NOMO-1 treated with DMSO at 0.1 percent for 48 hours (cell line): ENCODE data around the gene ILK.
A peak's percentile ranks its signal among the peaks of the same experiment; 100 is the strongest.

Experiments
- DNase-seq: peaks from one replicate; lab custom pipeline; 2025; ENCODE audit not compliant: unreplicated experiment; lab: John Stamatoyannopoulos, UW

ILK gene

GRCh38 chr11:6603287-6604080 lies at the start of gene ILK, which contains the start of gene RRP8:
Gene ILK, plus strand, starts transcription at chr11:6603774. Its CDS starts 498 bp downstream, at chr11:6604272.
Gene RRP8, minus strand, starts transcription at chr11:6603616. Its CDS starts 114 bp downstream, at chr11:6603502.
- DNase-seq, result peak; percentile 81

DNA sequence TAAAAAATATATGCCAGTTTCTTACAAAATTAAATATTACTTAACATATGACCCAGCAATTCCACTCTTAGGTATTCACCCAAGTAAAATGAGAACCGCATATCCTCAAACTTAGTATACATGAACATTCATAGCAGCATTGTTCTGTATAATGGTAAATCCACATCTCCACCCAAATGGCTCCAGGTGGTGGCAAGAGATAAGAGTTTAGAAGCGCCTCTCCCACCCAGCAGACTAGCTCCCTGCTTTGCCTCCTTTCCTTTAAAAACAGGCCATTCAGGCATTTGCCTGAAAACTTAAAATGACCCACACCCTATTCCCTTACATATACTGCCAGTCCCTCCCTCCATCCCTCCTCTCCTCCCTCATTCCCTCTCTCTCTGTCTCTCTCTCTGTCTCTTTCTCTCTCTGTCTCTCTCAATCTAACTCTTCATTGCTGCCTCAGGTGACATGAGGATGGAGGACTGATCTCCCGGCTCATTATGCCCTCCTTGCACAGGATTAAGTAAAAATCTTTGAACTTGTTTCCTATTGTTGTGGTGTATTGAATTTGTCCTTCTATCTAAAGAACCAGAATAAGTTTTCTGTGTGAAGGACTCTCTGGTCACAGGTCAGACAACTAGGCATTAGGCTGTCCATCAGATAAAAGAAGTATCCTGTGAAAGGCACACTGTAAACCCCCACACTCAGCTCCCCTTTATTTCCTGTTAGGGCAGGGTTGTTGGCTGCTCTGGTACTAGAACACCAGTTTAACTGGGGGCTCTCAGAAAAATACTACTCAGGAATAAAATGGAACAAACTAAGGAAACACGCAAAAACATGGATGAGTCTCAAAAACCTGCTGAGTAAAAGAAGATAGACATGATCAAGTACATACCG lies 48.5 kb upstream of the ILK start:
- DNase-seq, result no peak

DNA sequence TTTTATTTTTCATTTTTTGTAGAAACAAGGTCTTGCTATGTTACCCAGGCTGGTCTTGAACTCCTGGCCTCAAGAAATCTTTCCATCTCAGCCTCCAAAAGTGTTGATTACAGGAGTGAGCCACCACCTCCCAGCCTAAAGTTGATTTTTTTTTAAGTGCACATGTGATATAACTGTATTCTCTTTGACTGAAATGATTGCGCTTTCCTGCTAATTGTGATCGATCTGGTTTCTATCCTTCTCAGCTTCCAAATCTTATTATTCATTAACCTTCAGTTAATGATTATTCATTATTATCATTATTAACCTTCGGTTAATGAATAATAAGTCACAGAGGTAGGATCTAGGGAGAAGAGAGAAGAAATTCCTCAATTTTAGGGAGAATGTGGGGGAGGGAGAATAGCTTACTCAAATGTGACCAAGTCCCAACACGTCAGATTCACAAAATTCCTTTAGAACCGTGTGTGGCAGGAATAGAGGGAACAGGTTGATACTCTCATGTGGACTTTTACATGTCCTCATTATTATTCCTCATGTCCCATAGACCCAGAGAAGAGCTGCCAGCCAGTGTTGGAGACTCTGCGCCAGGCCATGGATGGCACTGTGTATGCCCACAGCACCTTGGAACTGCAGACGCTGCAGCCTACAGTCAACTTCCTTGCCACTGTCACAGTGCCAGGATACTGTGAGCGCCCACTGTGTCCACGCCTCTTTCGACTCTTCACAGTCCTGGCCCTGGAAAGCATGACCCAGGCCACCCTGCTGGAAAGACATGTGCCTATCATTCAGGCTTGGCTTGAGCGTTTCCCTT lies 47.2 kb upstream of the ILK start:
- DNase-seq, result no peak

GRCh38 chr11:6557063-6557462 lies 46.5 kb upstream of the ILK start:
- no peak for DNase-seq

GRCh38 chr11:6557761-6558674 lies 45.6 kb upstream of the ILK start:
- DNase-seq, result no peak

DNA sequence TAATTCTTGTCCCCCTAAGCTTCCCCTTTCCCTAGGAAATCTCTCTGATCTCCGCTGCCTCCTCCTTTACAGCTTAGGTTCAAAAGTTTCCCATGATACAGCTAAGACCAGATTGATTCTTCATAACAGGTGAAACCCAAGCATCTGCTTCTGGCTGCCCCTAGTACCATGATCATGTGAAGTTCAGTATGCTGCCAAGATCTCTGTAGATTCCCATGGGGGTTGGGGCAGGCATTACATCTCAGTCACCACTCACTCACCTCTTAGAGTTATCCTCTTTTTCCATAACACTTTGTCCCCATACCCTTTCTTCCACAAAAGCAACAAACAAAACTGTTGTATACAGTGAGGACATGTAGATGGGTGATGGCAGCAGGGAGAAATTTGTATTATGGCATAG lies 44.2 kb upstream of the ILK start:
- DNase-seq, result no peak

DNA sequence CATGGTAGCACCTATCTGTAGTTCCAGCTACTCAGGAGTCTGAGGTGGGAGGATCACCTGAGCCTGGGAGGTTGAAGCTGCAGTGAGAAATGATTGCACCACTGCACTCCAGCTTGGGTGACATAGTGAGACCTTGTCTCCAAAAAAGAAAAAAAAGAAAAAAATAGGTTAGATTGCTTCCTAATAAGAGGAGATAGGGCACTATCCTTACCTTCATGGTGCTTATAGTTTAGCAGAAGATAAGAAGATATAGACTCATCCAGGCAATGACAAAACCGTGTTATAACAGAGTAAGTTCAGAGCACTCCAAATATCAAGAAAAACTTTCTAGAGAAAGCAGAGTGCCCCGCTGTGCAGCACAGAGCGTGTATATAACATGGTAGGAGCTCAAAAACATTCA lies 42.3 kb upstream of the ILK start:
- DNase-seq, result no peak

GRCh38 chr11:6563121-6563619 lies 40.4 kb upstream of the ILK start:
- DNase-seq, result no peak

- DNase-seq, result no peak
Measured at GRCh38 chr11:6563667-6564066, 39.9 kb upstream of the ILK start.

- no peak for DNase-seq
Measured at GRCh38 chr11:6565325-6565724, 38.2 kb upstream of the ILK start.

DNA sequence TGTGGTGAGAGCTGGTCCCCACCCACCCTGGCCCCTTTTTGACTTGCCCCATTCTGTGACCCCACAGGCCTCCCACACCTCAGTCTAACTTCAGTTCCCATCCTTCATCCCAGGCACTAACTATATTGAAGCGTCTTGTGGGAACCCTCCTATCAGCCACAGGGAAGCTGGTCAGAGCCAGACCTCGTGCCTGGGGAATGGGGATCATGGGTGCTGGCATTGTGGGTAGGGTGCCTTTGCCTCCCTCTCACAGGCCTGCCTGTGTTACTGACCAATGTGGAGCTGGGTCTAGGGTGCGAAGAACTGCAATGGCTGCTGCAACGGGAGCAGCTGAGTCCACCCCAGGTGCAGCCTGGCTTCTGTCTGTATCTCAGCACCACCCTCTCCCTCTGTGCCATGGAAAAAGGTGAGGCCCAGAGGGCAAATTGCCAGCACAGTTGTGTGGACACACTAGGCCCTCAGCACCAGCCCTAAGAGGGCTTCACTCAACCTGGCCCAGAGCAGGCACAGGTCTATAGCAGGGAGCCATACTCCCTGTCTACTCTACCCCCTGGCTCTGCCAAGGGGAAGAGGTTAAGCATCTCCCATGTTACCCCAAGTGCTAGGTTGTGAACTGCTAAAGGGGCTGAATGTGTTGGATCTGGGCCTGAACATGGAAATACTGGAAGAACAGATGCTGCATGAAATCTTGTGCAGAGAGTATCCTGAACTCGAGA lies 37.4 kb upstream of the ILK start:
- DNase-seq, result no peak

DNA sequence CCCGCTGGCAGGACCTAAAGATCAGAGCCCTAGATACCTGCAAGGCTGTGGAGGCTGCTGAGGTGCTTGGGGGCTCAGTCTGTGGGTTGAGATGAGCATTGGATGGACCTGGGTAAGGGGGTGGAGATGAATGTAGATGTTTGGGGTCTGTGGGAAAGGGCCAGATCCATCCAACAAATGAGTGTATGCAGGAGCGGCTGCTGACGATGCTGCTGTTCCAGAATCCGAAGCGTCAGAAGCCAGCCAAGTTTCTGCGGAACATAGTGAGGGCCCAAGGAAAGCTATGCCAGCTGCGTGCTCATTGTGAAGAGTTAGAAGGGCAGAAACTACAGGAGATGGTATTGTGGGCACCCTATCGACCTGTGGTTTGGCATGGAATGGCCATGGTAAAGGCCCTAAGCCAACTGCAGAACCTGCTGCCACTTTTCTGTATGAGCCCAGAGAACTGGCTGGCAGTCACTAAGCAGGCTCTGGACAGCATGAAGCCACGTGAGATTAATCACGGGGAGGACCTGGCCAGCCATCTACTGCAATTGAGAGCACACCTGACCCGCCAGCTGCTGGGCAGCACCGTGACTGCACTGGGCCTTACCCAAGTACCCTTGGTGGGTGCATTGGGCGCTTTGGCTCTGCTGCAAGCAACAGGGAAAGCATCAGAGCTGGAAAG lies 36.7 kb upstream of the ILK start:
- no peak for DNase-seq

DNA sequence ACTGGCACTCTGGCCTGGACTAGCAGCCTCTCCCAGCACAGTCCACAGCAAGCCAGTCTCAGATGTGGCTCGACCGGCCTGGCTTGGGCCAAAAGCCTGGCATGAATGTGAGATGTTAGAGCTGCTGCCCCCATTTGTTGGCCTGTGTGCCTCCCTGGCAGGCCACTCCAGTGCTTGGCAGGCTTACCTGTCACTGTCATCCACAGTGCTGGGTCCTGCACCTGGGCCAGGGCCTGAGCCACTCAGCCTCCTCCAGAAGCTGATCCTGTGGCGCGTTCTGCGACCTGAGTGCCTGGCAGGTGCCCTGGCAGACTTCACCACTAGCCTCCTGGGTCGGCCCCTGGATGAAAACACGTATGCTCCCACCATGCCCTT lies 36.2 kb upstream of the ILK start:
- DNase-seq, result no peak

DNA sequence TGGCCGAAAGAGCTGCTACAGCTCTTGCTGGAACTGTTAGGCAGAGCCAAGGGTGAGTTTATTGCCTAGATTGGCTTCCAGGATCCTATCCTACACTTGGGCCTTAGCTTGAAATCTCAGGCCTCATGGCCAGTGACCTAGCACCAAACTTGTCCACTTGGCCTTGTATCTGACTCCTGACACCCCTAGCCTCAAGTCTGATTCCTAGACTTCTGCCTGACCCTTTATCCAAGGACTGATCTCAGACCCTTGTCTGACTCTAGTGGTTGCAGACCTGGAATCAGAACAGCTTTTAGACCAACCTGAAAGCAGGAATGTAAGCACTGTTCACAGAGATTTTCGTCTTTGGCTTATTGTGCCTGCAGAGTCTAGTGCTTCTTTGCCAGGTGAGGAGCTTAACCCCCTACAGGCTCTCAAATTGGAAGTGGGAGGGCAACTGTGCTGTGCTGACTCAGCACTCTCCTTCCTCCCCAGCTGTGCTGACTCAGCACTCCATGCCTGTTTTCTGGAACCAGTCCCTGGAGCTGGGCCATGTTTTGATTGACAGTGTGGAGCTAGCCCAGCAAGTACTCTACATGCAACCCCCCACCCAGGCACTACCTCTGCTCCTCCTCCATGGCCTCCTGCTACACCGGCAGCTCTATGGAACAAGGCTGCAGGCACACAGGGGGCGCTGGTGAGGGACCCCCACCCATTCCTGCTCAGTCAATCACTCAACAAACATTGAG lies 35.2 kb upstream of the ILK start:
- DNase-seq, result no peak

DNA sequence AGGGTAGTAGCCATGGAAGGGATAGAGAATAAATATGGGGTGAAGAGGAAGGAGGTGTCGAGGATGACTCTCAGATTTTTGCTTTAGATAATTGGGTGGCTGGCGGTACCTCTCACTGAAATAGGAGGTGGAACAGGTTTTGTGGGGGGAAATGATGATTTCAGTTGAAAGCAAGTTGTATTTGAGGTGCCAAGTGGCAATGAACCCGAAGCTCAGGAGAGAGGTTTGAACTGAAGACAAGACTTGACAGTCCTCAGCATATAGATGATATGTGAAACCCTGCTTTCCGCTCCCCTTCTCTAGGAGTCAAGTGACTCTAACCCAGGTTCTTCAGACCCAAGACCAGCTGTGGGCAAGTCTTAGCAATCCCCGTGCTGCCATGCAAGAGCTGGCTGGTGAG lies 33.9 kb upstream of the ILK start:
- no peak for DNase-seq

DNA sequence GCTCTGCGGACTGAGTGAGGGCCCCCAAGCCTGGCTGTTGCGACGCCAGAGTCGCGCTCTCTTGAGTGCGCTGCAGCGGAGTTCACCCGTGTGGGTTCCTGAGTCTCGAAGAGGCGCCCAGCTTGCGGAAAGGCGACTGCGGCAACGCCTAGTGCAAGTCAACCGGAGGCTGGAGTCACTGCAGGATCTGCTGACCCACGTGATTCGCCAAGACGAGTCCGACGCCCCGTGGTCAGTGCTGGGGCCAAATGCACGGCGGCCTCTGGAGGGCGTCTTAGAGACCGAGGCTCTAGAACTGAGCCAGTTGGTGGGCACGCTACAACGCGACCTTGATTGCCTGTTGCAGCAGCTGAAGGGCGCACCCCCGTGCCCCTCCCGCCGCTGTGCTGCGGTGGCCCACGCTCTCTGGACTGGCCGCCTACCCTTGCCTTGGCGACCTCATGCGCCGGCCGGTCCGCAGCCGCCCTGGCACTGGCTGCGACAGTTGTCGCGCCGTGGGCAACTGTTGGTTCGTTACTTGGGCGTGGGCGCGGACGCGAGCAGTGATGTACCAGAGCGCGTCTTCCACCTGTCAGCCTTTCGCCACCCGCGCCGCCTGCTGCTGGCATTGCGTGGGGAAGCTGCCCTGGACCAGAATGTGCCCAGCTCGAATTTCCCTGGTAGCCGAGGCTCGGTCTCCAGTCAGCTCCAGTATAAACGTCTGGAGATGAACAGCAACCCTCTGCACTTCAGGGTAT lies 32.7 kb upstream of the ILK start:
- no peak for DNase-seq

DNA sequence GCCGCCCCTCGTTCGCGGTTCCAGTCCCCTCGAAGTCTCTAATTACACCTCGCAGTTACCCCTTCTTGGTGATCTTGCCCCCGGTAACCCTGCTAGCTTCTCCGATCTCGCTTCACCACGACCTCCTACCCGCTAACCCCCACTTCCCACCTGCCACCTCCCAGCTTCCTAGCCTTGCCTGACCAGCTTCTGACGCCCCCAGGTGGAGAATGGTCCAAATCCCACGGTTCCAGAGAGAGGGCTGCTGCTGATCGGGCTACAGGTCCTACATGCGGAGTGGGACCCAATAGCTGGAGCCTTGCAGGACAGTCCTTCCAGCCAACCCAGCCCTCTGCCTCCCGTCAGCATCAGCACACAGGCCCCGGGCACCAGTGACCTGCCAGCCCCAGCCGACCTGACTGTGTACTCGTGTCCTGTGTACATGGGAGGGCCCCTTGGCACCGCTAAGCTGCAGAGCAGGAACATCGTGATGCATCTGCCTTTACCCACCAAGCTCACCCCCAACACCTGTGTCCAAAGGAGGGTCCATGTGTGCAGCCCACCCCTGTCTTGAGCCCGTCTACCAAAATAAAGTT lies 32.1 kb upstream of the ILK start:
- no peak for DNase-seq
